Cardiac muscle cell (in vitro differentiated cells and primary cell): ENCODE data around the gene PIN1. TPM values are rescaled to one million over a fixed set of nuclear protein-coding genes. Genes with fewer than 3 reads are reported as not detected.

Experiments
- DNase-seq, 2 donors: peaks; one replicate each; pipeline versions ENCODE4 v3.0.0 to v3.0.0-alpha.2; 2010 to 2017; ENCODE audit warnings: low read depth in 1 of 2, low spot score in 1 of 2
- H3K27ac ChIP-seq: fragments of 200-600 bp; sonication (generic); 2 replicates; pipeline ENCODE4 v1.5.1; 2016
- H3K27me3 ChIP-seq: fragments of 200-600 bp; sonication (generic); 2 replicates; pipeline ENCODE4 v1.6.0; 2016; ENCODE audit warnings: control low read depth
- H3K36me3 ChIP-seq: fragments of 200-600 bp; sonication (generic); 2 replicates; pipeline ENCODE4 v1.5.1; 2016; ENCODE audit warnings: control low read depth
- H3K4me1 ChIP-seq: fragments of 200-600 bp; sonication (generic); 2 replicates; pipeline ENCODE4 v1.8.1; 2017; ENCODE audit warnings: low read depth, mild to moderate bottlenecking, mixed run types
- H3K4me3 ChIP-seq: fragments of 200-600 bp; sonication (generic); 2 replicates; pipeline ENCODE4 v1.5.1; 2016; ENCODE audit warnings: mild to moderate bottlenecking
- H3K9me3 ChIP-seq: fragments of 200-600 bp; sonication (generic); 2 replicates; pipeline ENCODE4 v1.5.1; 2017; ENCODE audit warnings: low read depth, mild to moderate bottlenecking, control low read depth
- polyA plus RNA-seq: library from polyadenylated mRNA; unstranded; fragments of >200 nt; fragmentation: Nextera tagmentation; extraction: Ambion mirVana; gene quantifications from 2 replicates; pipeline ENCODE4 v1.2.1, GENCODE V29; 2016
- total RNA-seq: library from RNA; depleted of rRNA; stranded (reverse); fragments of >200 nt; gene quantifications from 2 replicates; pipeline ENCODE4 v1.2.3, GENCODE V29; 2016
- TF ChIP-seq, protein P1 (sequence below): IDR thresholded peaks from 2 replicates; pipeline ENCODE4 v1.5.1; 2012; ENCODE audit warnings: low read depth, mild to moderate bottlenecking, low read length

PIN1 gene
- total and polyA plus RNA-seq, 2 experiments from 2014 or later, result 221 to 309 TPM

- Histone ChIP-seq H3K27ac (peak overlapping the region; percentile 94), H3K27me3 (no peaks in the 10 kb centered on the region), H3K36me3 (no peaks in the 10 kb centered on the region), H3K4me1 (peaks cover 32% of the 10 kb centered on the region), H3K9me3 (no peaks in the 10 kb centered on the region), H3K4me3 (peak overlapping the region; percentile 83)
- TF ChIP-seq, protein P1, sequence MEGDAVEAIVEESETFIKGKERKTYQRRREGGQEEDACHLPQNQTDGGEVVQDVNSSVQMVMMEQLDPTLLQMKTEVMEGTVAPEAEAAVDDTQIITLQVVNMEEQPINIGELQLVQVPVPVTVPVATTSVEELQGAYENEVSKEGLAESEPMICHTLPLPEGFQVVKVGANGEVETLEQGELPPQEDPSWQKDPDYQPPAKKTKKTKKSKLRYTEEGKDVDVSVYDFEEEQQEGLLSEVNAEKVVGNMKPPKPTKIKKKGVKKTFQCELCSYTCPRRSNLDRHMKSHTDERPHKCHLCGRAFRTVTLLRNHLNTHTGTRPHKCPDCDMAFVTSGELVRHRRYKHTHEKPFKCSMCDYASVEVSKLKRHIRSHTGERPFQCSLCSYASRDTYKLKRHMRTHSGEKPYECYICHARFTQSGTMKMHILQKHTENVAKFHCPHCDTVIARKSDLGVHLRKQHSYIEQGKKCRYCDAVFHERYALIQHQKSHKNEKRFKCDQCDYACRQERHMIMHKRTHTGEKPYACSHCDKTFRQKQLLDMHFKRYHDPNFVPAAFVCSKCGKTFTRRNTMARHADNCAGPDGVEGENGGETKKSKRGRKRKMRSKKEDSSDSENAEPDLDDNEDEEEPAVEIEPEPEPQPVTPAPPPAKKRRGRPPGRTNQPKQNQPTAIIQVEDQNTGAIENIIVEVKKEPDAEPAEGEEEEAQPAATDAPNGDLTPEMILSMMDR, result no peak
- DNase-seq, result peak; percentile 98 to 99
Observed at GRCh38 chr19:9791552-9792205, 43.4 kb upstream of the PIN1 start.

DNA sequence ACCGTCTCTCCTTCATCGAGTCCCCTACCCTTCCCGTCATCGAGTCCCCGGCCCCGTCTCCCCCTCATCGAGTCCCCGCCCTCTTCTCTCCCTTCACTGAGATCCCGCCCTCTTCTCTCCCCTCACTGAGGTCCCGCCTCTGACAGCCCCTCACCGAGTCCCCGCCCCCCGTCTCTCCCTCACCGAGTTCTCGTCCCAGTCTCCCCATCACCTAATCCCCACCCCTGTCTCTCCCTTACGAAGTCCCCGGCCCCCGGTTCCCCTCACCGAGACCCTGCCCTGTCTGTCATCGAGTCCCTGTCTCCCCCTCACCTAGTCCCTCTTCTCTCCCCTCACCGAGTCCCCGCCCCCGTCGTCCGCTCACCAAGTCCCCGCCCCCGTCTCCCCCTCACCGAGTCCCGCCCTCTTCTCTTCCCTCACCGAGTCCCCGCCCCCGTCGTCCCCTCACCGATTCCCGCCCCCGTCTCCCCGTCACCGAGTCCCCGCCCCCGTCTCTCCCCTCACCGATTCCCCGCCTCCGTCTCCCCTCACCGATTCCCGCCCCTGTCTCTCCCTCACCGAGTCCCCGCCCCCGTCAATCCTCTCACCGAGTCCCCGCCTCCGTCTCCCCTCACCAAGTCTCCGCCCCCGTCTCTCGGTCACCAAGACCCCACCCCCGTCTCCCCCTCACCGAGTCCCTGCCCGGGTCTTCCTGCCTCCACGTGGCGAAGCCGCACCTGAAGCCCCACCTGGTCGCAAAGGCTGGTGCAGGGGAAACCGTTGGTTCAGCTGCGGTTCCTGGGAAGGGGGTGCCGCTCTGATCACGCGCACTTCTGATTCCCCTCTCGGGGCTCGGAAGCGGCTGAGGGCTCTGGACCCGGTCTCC lies 42.7 kb upstream of the PIN1 start:
- peak overlapping the region; percentile 85 for H3K27ac ChIP-seq
- no peaks in the 10 kb centered on the region for H3K27me3 ChIP-seq
- peak; percentile 99 for DNase-seq
- TF ChIP-seq, protein P1, result no peak
- no peaks in the 10 kb centered on the region for H3K9me3 ChIP-seq
- peak overlapping the region; percentile 83 for H3K4me3 ChIP-seq
- peaks cover 32% of the 10 kb centered on the region for H3K4me1 ChIP-seq
- H3K36me3 ChIP-seq, result no peaks in the 10 kb centered on the region

- Histone ChIP-seq H3K27me3 (no peaks in the 10 kb centered on the region), H3K27ac (peak overlapping the region; percentile 85), H3K4me1 (peaks cover 31% of the 10 kb centered on the region), H3K4me3 (peak overlapping the region; percentile 83), H3K9me3 (no peaks in the 10 kb centered on the region), H3K36me3 (no peaks in the 10 kb centered on the region)
- DNase-seq, result peak in 1 of 2 donors; percentile 68
- TF ChIP-seq, protein P1, result no peak
Observed at GRCh38 chr19:9793071-9793591, 42.0 kb upstream of the PIN1 start.

- Histone ChIP-seq H3K4me1 (peaks cover 3% of the 10 kb centered on the region), H3K27me3 (no peaks in the 10 kb centered on the region), H3K27ac (no peak overlapping the region), H3K9me3 (no peaks in the 10 kb centered on the region), H3K36me3 (no peaks in the 10 kb centered on the region), H3K4me3 (no peak overlapping the region)
- TF ChIP-seq, protein P1, result peak; percentile 82
- DNase-seq, result peak; percentile 88 to 92
Observed at GRCh38 chr19:9796113-9796773, 38.9 kb upstream of the PIN1 start.

- no peaks in the 10 kb centered on the region for H3K27me3 ChIP-seq
- no peak overlapping the region for H3K4me3 ChIP-seq
- H3K9me3 ChIP-seq, result no peaks in the 10 kb centered on the region
- TF ChIP-seq, protein P1, result no peak
- H3K4me1 ChIP-seq, result no peaks in the 10 kb centered on the region
- H3K36me3 ChIP-seq, result no peaks in the 10 kb centered on the region
- DNase-seq, result no peak
- H3K27ac ChIP-seq, result no peak overlapping the region
Observed at GRCh38 chr19:9797871-9798270, 37.2 kb upstream of the PIN1 start.
